ENCODE results near the gene TIMP2. TPM values are rescaled to one million over a fixed set of nuclear protein-coding genes. Genes with fewer than 3 reads are reported as not detected.

The TIMP2 gene
- polyA plus RNA-seq, 2 of the 4 experiments (the other 2 are of a cell fraction): 68.1 to 166 TPM

- TF ChIP-seq RCOR1 (IDR thresholded peaks at IDR 0.05; ENCODE audit: low read depth, low read length) (no peak), GATA3 (IDR thresholded peaks at IDR 0.05; ENCODE audit: borderline replicate concordance) (no peak), ZC3H11A (IDR thresholded peaks at IDR 0.05) (no peak), RFX5 (IDR thresholded peaks at IDR 0.05) (no peak), PBX3 (IDR thresholded peaks at IDR 0.05) (no peak), ZSCAN20 (CRISPR knock-in tag; IDR thresholded peaks at IDR 0.05) (no peak), PHF8 (IDR thresholded peaks at IDR 0.05; ENCODE audit: borderline replicate concordance, low read depth) (no peak)
- POLR2A ChIA-PET: no interaction called here
- ATAC-seq (no peak), DNase-seq (ENCODE audit: low read depth in 1 of 2, low spot score in 1 of 2) (no peak), FAIRE-seq (no peak)
- 80% methylated on average over 5 of the region's 5 CpGs for WGBS (ENCODE audit: missing lambda C conversion rate)
- Histone ChIP-seq H3K4me1 (0 out of 3 replicates have a peak, but pooled peaks cover 3% of the 10 kb centered on the region), H3K9me3 (no peaks in the 10 kb centered on the region), H3K4me3 (no peak overlapping the region), H3K4me2 (no peak overlapping the region), H3K27ac (no peak overlapping the region)
- CTCF ChIA-PET: interaction anchor here (3.1 kb wide), 1 partner anchor 27 kb away, joined by 21 read pairs; no protein-coding TSS in a partner anchor
Observed at GRCh38 chr17:78892520-78892919, 32.7 kb downstream of the TIMP2 start.

DNA sequence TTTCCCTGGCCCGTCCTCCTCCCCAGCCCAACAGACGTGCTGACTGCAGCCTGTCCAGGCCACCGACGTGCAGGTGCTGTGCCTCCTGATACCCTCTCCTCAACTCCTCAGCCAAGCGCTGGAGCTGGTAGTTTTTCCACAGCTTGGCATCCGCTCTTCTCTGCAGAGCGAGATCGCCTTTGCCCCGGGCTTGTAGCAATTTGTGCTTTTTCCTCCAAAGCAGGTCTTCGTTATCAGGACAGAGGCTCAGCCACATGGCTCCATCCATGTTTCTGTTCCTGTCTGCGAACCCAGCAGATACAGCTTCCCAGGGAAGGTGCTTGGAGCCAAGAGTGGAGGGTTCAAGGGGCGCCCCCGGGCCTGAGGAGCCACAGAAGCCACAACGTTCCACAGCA is 33.1 kb downstream of the TIMP2 start:
- TF ChIP-seq CBX8 (IDR thresholded peaks at IDR 0.05) (no peak), POLR2AphosphoS2 (conservative IDR thresholded peaks at IDR 0.05; ENCODE audit: low read length) (no peak), FOXS1 (CRISPR knock-in tag; IDR thresholded peaks at IDR 0.05) (no peak), ZC3H11A (IDR thresholded peaks at IDR 0.05) (no peak), SMC3 (IDR thresholded peaks at IDR 0.05) (no peak), JUN (IDR thresholded peaks at IDR 0.05) (no peak), HDAC2 (IDR thresholded peaks at IDR 0.05) (no peak)
- ChIA-PET CTCF (interaction anchor here (0.9 to 3.1 kb wide), 3 partner anchors 8 to 26 kb away, joined by 4 to 21 read pairs (median 5); no protein-coding TSS in a partner anchor), POLR2A (no interaction called here)
- H3K4me3 ChIP-seq: no peak overlapping the region
- DNase-seq (ENCODE audit: low read depth in 1 of 2, low spot score in 1 of 2) (no peak), ATAC-seq (no peak), FAIRE-seq (no peak)
- no peak overlapping the region for H3K27ac ChIP-seq
- no peak overlapping the region for H3K4me2 ChIP-seq
- peaks cover 3% of the 10 kb centered on the region; the same call in 1 of the 3 replicates for H3K4me1 ChIP-seq
- WGBS (ENCODE audit: missing lambda C conversion rate): 92% methylated on average over 14 of the region's 14 CpGs
- H3K9me3 ChIP-seq: no peaks in the 10 kb centered on the region

DNA sequence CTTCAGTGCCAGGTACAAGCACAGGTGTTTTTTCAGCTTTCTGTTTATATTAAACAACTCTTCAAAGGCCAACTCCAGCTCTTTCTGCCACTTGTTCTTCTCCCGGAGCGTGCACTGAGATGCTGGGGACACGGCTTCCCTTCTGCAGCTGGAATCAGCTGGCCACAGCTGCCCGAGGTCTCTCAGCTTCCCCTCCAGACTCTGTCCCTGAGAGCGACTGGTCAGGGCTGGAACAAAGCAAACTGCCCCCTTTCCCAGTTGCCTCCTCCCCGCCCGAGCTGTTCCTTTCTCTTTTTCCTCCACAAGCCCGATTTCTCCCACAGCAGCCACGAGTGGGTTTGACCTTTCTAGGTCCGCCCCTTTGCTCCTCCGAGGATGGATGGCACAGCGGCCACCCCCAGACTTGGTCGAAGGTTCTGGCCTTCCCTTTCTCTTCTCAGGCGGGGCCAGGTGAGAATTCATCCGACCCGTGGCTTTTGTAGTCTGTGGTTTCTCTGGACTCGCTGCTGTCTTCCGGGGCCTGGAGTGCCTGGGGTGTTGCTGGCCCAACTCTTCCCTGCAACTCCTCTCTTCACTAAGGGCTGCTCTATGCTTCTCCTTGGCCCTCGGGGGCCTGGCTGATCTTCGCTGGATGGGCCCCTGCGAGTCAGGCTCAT is 33.7 kb downstream of the TIMP2 start:
- DNase-seq (ENCODE audit: low read depth in 1 of 2, low spot score in 1 of 2): no peak
- WGBS (ENCODE audit: missing lambda C conversion rate): 91% methylated on average over 21 of the region's 21 CpGs
- H3K4me3 ChIP-seq: no peak overlapping the region
- no peak overlapping the region for H3K4me2 ChIP-seq
- FAIRE-seq: no peak
- no peak overlapping the region for H3K27ac ChIP-seq
- CTCF ChIA-PET: interaction anchor here (0.9 to 3.1 kb wide), 7 partner anchors 8 to 102 kb away, joined by 3 to 21 read pairs (median 4); no protein-coding TSS in a partner anchor
- no peaks in the 10 kb centered on the region for H3K9me3 ChIP-seq
- peaks cover 7% of the 10 kb centered on the region for H3K4me1 ChIP-seq
- TF ChIP-seq, protein P1, sequence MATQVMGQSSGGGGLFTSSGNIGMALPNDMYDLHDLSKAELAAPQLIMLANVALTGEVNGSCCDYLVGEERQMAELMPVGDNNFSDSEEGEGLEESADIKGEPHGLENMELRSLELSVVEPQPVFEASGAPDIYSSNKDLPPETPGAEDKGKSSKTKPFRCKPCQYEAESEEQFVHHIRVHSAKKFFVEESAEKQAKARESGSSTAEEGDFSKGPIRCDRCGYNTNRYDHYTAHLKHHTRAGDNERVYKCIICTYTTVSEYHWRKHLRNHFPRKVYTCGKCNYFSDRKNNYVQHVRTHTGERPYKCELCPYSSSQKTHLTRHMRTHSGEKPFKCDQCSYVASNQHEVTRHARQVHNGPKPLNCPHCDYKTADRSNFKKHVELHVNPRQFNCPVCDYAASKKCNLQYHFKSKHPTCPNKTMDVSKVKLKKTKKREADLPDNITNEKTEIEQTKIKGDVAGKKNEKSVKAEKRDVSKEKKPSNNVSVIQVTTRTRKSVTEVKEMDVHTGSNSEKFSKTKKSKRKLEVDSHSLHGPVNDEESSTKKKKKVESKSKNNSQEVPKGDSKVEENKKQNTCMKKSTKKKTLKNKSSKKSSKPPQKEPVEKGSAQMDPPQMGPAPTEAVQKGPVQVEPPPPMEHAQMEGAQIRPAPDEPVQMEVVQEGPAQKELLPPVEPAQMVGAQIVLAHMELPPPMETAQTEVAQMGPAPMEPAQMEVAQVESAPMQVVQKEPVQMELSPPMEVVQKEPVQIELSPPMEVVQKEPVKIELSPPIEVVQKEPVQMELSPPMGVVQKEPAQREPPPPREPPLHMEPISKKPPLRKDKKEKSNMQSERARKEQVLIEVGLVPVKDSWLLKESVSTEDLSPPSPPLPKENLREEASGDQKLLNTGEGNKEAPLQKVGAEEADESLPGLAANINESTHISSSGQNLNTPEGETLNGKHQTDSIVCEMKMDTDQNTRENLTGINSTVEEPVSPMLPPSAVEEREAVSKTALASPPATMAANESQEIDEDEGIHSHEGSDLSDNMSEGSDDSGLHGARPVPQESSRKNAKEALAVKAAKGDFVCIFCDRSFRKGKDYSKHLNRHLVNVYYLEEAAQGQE (IDR thresholded peaks at IDR 0.05): no peak
- TF ChIP-seq BHLHE40 (IDR thresholded peaks at IDR 0.05; ENCODE audit: low read depth, low read length) (no peak), HOXB5 (CRISPR knock-in tag; IDR thresholded peaks at IDR 0.05) (no peak), PHF8 (IDR thresholded peaks at IDR 0.05; ENCODE audit: borderline replicate concordance, low read depth) (no peak), MAFK (IDR thresholded peaks at IDR 0.05; ENCODE audit: partially characterized antibody) (no peak), EP300 (IDR thresholded peaks at IDR 0.05) (no peak), JUNB (IDR thresholded peaks at IDR 0.05) (no peak), EHF (CRISPR knock-in tag; IDR thresholded peaks at IDR 0.05) (no peak), JUN (IDR thresholded peaks at IDR 0.05) (no peak), POLR2A (IDR thresholded peaks at IDR 0.05; ENCODE audit: low read length) (no peak), FOXS1 (CRISPR knock-in tag; IDR thresholded peaks at IDR 0.05) (no peak), HOXA7 (CRISPR knock-in tag; IDR thresholded peaks at IDR 0.05) (no peak), RFX5 (IDR thresholded peaks at IDR 0.05) (no peak), NPAS2 (CRISPR knock-in tag; IDR thresholded peaks at IDR 0.05; ENCODE audit: borderline replicate concordance) (no peak), ZC3H11A (IDR thresholded peaks at IDR 0.05) (no peak), RNF2 (IDR thresholded peaks at IDR 0.05; ENCODE audit: borderline replicate concordance, low read depth) (no peak), NFE2L2 (conservative IDR thresholded peaks at IDR 0.05; ENCODE audit: low read length) (no peak), FOSL2 (IDR thresholded peaks at IDR 0.05) (no peak), FOSL2 (CRISPR knock-in tag; IDR thresholded peaks at IDR 0.05) (no peak)
- TF ChIP-seq, protein P2, sequence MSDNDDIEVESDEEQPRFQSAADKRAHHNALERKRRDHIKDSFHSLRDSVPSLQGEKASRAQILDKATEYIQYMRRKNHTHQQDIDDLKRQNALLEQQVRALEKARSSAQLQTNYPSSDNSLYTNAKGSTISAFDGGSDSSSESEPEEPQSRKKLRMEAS (IDR thresholded peaks at IDR 0.05): no peak
- TF ChIP-seq, protein P3, sequence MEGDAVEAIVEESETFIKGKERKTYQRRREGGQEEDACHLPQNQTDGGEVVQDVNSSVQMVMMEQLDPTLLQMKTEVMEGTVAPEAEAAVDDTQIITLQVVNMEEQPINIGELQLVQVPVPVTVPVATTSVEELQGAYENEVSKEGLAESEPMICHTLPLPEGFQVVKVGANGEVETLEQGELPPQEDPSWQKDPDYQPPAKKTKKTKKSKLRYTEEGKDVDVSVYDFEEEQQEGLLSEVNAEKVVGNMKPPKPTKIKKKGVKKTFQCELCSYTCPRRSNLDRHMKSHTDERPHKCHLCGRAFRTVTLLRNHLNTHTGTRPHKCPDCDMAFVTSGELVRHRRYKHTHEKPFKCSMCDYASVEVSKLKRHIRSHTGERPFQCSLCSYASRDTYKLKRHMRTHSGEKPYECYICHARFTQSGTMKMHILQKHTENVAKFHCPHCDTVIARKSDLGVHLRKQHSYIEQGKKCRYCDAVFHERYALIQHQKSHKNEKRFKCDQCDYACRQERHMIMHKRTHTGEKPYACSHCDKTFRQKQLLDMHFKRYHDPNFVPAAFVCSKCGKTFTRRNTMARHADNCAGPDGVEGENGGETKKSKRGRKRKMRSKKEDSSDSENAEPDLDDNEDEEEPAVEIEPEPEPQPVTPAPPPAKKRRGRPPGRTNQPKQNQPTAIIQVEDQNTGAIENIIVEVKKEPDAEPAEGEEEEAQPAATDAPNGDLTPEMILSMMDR (IDR thresholded peaks at IDR 0.05): no peak
- POLR2A ChIA-PET: no interaction called here
- no peak for ATAC-seq
